ENCODE results near the gene ELF2. TPM values are rescaled to one million over a fixed set of nuclear protein-coding genes. Genes with fewer than 3 reads are reported as not detected.
"Not testable (repeated sequence)": the region's sequence is repeated elsewhere in the genome, so short reads cannot be mapped to it uniquely, and the experiment has no call there.

Gene ELF2
- polyA plus RNA-seq, 1 of the 3 experiments (the other 2 are of a cell fraction) = 14.0 TPM

DNA sequence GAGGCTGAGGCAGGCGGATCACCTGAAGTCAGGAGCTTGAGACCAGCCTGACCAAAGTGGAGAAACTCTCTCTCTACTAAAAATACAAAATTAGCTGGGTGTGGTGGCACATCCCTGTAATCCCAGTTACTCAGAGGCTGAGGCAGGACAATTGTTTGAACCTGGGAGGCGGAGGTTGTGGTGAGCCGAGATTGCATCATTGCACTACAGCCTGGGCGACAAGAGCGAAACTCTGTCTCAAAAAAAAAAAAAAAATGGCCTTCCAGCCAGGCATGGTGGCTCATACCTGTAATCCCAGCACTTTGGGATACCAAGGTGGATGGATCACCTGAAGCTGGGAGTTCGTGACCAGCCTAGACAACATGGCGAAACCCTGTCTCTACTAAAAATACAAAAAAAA, 168.7 kb downstream of the ELF2 start:
- H3K4me1 ChIP-seq (ENCODE audit: control insufficient read depth in 1 of 2, insufficient read depth in 2 of 2, low read depth in 1 of 2, low read length in 1 of 2); H3K9me3 ChIP-seq; H3K79me2 ChIP-seq (ENCODE audit: insufficient read depth); H2AFZ ChIP-seq (ENCODE audit: low read depth); H3K27me3 ChIP-seq (ENCODE audit: insufficient read depth); POLR2A ChIA-PET; DNase-seq; H3K27ac ChIP-seq (ENCODE audit: low read depth in 2 of 2, low read length in 1 of 2); H4K20me1 ChIP-seq (ENCODE audit: insufficient read depth); H3K4me2 ChIP-seq; H3K9ac ChIP-seq; H3F3A ChIP-seq (replicated peaks; ENCODE audit: insufficient read depth); H3K4me3 ChIP-seq (ENCODE audit: low read depth in 2 of 2, low read length in 1 of 2); H3K36me3 ChIP-seq (replicated peaks in 1 of 2; ENCODE audit: control insufficient read depth in 1 of 2, insufficient read depth in 2 of 2, low read length in 1 of 2); H3K9me2 ChIP-seq: not testable (repeated sequence)
- CTCF ChIA-PET = interaction anchor here (0.6 kb wide), 1 partner anchor 576 kb away, joined by 3 read pairs; no protein-coding TSS in a partner anchor
- 94% methylated on average over 7 of the region's 7 CpGs for WGBS (ENCODE audit: low lambda C conversion rate)

GRCh38 chr4:139007640-139008039, 169.4 kb downstream of the ELF2 start:
- TF ChIP-seq MXI1 (IDR thresholded peaks at IDR 0.05; ENCODE audit: low read depth, low read length) = no peak
- no peak for TF ChIP-seq MEF2A (IDR thresholded peaks at IDR 0.05; ENCODE audit: borderline replicate concordance, low read depth)
- TF ChIP-seq SIN3A (IDR thresholded peaks at IDR 0.05; ENCODE audit: borderline replicate concordance, low read depth, low read length) = no peak
- TF ChIP-seq, protein P1, sequence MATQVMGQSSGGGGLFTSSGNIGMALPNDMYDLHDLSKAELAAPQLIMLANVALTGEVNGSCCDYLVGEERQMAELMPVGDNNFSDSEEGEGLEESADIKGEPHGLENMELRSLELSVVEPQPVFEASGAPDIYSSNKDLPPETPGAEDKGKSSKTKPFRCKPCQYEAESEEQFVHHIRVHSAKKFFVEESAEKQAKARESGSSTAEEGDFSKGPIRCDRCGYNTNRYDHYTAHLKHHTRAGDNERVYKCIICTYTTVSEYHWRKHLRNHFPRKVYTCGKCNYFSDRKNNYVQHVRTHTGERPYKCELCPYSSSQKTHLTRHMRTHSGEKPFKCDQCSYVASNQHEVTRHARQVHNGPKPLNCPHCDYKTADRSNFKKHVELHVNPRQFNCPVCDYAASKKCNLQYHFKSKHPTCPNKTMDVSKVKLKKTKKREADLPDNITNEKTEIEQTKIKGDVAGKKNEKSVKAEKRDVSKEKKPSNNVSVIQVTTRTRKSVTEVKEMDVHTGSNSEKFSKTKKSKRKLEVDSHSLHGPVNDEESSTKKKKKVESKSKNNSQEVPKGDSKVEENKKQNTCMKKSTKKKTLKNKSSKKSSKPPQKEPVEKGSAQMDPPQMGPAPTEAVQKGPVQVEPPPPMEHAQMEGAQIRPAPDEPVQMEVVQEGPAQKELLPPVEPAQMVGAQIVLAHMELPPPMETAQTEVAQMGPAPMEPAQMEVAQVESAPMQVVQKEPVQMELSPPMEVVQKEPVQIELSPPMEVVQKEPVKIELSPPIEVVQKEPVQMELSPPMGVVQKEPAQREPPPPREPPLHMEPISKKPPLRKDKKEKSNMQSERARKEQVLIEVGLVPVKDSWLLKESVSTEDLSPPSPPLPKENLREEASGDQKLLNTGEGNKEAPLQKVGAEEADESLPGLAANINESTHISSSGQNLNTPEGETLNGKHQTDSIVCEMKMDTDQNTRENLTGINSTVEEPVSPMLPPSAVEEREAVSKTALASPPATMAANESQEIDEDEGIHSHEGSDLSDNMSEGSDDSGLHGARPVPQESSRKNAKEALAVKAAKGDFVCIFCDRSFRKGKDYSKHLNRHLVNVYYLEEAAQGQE (IDR thresholded peaks at IDR 0.05; ENCODE audit: low read depth, low read length) = no peak
- TF ChIP-seq EP300 (IDR thresholded peaks at IDR 0.05; ENCODE audit: borderline replicate concordance in 1 of 2, low read depth in 1 of 2, low read length in 1 of 2) = no peak
- TF ChIP-seq, protein P2, sequence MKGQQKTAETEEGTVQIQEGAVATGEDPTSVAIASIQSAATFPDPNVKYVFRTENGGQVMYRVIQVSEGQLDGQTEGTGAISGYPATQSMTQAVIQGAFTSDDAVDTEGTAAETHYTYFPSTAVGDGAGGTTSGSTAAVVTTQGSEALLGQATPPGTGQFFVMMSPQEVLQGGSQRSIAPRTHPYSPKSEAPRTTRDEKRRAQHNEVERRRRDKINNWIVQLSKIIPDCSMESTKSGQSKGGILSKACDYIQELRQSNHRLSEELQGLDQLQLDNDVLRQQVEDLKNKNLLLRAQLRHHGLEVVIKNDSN (IDR thresholded peaks at IDR 0.05; ENCODE audit: borderline replicate concordance, low read depth) = no peak
- no peak for TF ChIP-seq YY1 (IDR thresholded peaks at IDR 0.05; ENCODE audit: low read depth)
- no peak for TF ChIP-seq EZH2phosphoT487 (IDR thresholded peaks at IDR 0.05; ENCODE audit: borderline replicate concordance, low read depth)
- TF ChIP-seq FOXJ3 (CRISPR knock-in tag; IDR thresholded peaks at IDR 0.05) = no peak
- TF ChIP-seq RXRA (IDR thresholded peaks at IDR 0.05; ENCODE audit: borderline replicate concordance, low read depth) = no peak
- TF ChIP-seq, protein P3, sequence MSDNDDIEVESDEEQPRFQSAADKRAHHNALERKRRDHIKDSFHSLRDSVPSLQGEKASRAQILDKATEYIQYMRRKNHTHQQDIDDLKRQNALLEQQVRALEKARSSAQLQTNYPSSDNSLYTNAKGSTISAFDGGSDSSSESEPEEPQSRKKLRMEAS (IDR thresholded peaks at IDR 0.05; ENCODE audit: low read depth) = no peak
- TF ChIP-seq USF2 (IDR thresholded peaks at IDR 0.05; ENCODE audit: borderline replicate concordance, low read depth, low read length) = no peak
- TF ChIP-seq CTCF (IDR thresholded peaks at IDR 0.05) = no peak
- Histone ChIP-seq H3K9ac (no peak overlapping the region), H4K20me1 (ENCODE audit: insufficient read depth) (no peaks in the 10 kb centered on the region), H3K79me2 (ENCODE audit: insufficient read depth) (no peaks in the 10 kb centered on the region), H3K9me3 (no peaks in the 10 kb centered on the region), H3K4me2 (no peak overlapping the region), H3K4me1 (ENCODE audit: control insufficient read depth in 1 of 2, insufficient read depth in 2 of 2, low read depth in 1 of 2, low read length in 1 of 2) (no peaks in the 10 kb centered on the region), H3K4me3 (ENCODE audit: low read depth in 2 of 2, low read length in 1 of 2) (no peak overlapping the region), H3K27ac (ENCODE audit: low read depth in 2 of 2, low read length in 1 of 2) (no peak overlapping the region), H3K27me3 (ENCODE audit: insufficient read depth) (no peaks in the 10 kb centered on the region), H2AFZ (ENCODE audit: low read depth) (no peak overlapping the region), H3F3A (replicated peaks; ENCODE audit: insufficient read depth) (no peaks in the 10 kb centered on the region), H3K9me2 (no peaks in the 10 kb centered on the region), H3K36me3 (replicated peaks in 1 of 2; ENCODE audit: control insufficient read depth in 1 of 2, insufficient read depth in 2 of 2, low read length in 1 of 2) (no peaks in the 10 kb centered on the region)
- 75% methylated on average over 2 of the region's 2 CpGs for WGBS (ENCODE audit: low lambda C conversion rate)
- ChIA-PET POLR2A (no interaction called here), CTCF (no interaction called here)
- no peak for DNase-seq
